ENCODE data around the gene SLC35C1.

The SLC35C1 gene

DNA sequence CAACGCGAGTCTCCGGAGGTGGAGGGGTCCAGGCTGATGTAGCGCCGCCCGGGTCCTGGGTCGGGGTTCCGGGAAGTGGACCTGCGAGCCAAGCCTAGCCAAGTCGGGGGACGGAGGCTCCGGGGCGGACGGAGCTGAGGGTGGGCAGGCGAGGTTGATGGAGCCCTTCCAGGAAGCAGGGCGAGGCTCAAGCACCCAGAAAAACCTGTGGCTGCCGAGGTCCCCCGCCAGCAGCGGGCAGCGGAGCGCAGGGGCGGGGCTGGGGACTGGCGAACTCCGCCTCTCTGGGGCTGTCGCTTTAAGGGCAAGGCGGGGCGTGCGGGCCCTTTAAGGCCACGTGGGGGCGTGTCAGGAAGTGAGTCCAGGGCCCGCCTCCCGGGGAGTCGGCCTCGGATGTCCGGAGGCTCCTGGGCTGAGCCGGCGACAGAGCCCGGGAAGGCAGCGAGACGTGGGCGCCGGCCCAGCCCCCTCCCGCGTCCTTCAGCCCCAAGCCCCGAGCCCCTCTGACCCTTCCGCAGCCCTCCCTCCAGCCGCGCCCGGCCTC is at the start of gene SLC35C1:
TSS of gene SLC35C1 (plus strand) at position 389 of the 544 bp plus-strand sequence. CDS start 653 bp downstream, outside the sequence.
- DNase-seq = peak; percentile 95

DNA sequence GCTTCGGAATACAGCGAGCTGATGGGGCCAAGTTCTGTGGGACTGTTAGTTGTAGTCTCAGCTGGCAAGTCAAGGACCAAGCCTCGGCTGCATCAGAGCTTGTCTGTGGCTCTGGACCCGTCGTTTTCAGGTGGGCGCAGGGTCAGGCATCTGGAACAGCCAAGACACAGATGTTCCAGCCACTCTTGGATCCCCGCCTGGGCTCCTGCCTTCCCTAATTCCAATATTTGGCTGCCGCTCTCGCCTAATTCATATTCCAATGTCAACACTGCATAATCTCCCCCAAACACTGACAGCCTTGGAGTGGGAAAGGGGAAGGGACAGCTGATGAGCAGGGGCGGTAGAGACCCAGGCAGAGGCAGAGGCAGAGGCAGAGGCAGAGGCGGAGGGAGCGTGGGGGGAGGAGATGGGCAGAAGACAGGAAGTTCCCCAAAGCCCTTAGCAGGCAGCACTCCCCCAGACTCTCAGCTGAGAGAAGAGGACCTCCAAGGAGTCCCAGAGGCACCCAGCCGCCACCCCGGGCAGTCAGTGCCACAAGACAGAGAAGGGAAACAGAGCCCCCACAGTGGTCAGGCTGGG is 49.6 kb upstream of the SLC35C1 start:
- DNase-seq = no peak

DNA sequence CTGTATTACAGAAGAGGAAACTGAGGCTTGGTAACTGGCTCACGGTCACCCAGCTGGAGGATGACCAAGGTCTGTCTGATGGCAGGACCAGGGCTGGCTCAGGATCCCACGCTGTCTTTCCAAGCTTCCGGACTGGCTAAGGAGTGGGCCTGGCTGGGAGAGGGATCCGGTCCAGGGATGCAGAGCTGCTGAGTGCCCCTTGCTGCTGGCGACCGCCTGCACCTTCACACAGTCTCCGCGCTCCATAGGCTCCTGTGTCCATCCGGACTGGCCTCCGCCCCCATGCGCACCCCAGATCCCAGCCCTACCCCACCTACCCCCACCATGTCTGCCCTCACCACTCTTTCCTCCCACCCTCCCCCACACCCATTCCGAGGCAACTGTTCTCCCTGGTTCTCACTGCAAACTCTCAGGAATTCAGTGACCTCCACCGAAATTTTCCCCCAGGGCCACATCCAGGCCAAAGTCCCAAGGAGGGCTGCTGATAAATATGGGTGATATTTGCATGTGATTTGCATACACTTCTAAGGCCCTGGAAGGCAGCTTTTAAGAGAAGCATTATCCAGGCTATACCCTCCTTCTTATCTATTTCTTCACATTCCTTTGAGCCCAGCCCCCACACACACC is 48.5 kb upstream of the SLC35C1 start:
- DNase-seq = peak; percentile 4

DNA sequence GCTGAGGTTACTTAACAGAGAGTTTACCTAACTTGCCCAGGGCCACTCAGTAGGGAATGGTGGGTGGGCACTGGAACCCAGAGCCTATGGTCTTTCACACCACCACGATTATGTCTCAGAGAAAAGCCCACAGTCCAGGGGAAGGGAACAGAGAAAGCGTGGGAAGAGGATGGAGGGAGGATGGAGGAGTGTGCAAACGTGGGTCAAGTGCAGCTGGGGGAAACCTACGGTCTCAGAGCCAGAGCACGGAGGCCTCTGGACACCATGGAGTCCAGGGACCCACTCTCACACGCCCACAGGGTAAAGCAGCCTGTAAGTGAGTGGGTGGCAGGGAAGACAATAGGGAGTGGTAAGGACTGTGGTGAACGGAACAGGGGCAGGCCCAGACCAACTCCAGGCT is 47.3 kb upstream of the SLC35C1 start:
- no peak for DNase-seq

DNA sequence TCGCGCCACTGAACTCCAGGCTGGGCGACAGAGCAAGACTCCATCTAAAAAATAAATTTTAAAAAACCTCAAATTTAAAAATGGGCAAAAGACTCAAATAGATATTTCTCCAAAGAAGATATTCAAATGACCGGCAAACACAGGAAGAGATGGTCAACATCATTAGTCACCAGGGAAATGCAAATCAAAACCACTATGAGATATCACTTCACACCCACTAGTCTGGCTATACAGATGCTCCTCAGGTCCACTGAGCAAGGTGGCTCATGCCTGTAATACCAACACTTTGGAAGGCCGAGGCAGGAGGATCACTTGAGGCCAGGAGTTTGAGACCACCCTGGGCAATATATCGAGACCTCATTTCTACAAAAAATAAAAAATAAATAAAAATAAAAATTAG is 43.3 kb upstream of the SLC35C1 start:
- no peak for DNase-seq

DNA sequence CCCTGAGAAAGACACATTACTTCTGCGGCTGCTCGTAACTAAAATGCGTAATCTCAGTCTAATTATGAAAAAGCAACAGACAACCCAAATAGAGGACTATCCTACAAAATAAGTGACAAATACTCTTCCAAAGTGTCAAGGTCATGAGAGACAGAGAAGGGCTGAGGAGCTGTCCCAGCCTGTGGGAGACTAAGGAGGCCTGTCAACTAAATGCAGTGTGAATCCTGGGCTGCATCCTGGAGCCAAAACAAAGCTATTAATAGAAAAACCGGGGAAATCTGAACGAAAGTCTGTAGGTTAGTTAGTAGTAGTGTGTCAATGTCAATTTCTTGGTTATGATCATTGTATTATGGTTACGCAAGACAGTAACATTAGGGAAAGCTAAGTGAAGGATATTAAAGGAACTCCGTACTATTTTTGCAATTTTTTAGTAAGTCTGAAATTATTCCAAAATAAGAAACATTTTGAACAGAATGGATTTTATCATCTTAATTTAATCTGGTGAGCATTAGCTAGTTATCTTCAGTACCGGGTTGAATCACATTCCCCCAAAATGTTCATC is 39.8 kb upstream of the SLC35C1 start:
- DNase-seq = no peak

DNA sequence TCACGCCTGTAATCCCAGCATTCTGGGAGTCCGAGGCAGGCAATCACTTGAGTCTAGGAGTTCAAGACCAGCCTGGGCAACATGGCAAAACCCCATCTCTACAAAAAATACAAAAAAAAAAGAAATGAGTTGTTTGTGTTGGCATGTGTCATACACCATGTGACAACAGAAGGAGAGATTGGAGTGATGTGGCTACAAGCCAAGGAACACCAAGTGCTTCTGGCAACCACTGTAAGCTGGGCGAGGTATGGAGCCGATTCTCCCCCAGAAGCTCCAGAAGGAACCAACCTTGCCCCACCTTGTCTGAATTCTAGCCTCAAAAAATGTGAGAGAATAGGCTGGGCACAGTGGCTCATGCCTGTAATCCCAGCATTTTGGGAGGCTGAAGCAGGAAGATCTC is 39.1 kb upstream of the SLC35C1 start:
- DNase-seq = peak; percentile 15

DNA sequence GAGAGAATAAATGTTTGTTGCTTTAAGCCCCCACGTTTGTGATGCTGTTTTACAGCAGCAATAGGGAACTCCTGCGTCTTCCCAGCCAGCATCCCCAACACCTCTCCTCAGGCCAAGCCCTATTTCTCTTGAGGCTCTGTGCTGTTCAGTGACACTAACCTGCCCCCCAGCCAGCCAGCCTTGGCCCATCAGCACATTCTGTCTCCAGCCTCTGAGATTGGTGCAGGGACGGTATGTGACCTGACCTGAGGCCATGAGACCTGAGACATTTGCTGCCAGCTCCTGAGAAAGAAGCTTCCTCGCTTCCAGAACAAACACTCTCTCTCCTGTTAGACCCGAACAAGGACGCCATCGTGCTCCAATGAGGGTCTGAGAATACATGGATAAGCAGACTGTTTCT is 38.5 kb upstream of the SLC35C1 start:
- DNase-seq = no peak

DNA sequence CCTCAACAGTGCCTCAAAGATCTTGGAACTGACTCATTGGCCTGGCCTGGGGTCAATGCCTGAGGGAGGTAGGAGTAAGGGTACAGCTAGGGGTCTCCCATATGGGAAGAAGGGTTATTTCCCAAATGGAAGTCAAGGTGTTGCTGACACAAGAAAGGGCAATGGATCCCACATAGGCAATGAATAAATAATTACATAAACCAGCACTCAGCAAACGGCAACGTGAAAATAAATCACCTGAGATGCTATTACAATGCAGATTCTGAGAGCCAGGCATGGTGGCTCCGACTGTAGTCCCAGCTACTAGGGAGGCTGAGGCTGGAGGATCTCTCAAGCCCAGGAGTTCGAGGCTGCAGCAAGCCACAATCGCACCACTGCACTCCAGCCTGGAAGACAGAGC is 36.5 kb upstream of the SLC35C1 start:
- no peak for DNase-seq

DNA sequence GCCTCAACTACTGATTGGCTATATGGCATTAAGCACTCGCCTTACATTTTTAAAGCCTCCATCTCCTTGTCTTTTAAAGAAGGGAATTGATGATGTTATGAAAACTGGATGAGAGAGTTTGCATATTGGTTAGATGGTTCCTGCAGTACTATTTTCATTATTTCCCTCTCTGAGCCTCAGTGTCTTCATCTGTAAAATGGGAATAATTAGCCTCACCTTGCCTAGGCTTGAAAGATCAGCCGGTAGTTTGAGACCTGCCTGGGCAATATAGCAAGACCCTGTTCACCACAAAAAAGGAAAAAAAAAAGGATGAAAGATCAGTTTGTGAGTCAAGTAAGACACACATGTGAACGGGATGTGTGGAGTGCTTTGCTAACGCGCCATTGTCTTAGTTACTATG is 35.0 kb upstream of the SLC35C1 start:
- no peak for DNase-seq

DNA sequence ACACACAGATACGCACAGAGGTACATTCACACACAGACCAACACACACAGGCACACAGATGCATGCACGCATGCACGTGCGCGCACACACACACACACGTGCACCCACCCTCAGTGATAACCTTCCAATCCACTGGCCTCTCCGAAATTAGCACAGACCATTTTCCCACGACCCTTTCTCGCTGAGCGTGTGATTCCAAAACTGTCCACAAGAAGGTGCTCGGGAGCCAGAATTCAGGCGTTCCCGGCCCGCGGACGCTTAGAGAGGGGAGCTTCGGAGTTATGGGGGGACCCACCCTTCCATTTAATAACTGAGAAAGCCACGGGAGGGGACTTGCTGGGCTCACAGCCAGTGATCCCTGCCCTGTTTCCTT is 33.8 kb upstream of the SLC35C1 start:
- DNase-seq = peak; percentile 65

DNA sequence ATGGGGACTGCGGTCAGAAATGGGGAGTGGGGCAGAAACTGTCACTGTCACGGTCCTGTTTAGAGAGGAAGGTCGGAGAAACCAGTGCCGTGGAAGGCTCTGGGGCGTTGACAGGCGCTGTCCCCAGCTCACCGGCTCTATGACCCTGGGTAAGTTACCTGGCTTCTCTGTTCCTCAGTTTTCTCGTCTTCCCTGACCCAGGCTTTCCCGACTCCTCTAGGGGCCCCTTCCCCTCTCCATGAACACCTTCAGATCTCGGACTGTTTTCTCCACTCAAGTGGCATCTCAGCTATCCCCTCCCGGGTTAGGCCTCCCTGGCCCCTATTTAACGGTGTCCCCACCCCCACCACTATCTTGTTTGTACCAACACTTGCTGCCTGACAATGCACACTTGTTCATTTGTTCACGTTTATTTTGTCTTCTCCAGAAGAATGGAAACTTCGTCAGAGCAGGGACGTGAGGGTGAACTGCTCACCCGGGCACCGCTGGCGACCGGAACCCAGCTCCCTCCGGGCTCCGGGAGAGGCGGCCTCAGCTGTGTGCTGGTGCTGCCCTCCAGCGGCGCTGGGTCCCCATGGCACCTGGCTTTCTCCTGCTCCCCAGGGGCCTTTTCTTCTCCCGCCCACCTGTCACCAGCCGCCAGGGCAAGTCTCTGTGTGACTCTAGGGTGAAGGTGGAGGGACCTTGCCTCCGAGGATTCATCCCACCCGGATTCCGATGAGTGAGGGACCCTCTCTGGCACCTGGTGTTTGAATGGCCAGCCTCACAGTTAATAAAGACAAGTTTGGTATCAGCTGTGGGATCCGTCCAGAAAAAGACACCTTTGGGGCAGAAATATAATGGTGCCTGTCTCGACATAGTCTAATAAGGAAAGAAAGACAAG is 33.1 kb upstream of the SLC35C1 start:
- peak; percentile 73 for DNase-seq

DNA sequence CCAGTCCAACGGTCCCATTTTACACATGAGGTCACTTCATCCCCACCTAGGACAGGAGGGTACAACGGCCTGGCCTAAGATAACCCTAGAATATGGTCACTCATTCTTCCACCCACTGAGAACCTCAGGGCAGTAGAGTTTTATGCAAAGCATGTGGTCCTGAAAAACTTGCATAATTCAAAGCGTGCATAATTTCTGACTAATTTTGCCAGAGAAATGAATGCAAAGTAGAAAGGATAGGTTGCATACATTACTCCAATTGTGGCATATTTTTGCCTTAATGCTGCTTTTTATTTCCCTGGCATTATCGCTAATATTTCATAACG is 32.5 kb upstream of the SLC35C1 start:
- DNase-seq = no peak

DNA sequence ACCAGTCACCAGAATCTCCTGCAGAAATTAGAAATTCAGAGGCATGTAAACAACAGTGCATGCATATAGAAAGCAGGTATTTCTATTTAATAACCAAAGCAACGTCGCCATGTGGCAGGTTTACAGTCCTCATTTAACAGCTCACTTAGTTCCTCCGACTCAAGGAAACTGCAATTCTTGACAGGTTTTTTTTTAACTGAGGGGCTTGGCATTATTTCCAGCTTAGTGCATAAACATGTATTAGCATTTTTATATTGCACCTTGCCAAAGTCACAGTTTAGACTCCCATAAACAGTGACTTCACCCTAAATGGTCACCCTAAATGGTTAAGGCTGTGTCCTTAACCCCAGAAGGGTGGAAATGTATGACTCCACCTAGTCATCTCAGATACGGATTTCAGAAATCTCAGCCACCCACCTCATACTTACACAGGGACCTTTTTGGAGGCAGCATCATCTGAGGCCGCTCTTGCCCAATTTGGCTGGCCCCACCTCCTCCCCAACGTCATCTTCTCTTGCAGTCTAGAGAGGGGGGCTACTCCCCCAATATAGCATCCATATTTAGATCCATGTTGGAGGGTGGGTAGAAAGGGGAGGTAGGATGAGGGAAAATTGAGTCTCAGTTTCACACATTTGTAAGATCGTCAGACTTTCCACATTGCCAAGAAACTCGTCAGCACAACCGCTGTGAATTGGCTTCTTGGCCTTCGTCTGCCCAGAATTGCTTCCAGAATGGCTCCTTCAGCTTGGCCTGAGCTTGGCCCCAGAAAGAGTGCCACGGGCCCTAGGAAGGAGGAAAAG is 31.8 kb upstream of the SLC35C1 start:
- no peak for DNase-seq

DNA sequence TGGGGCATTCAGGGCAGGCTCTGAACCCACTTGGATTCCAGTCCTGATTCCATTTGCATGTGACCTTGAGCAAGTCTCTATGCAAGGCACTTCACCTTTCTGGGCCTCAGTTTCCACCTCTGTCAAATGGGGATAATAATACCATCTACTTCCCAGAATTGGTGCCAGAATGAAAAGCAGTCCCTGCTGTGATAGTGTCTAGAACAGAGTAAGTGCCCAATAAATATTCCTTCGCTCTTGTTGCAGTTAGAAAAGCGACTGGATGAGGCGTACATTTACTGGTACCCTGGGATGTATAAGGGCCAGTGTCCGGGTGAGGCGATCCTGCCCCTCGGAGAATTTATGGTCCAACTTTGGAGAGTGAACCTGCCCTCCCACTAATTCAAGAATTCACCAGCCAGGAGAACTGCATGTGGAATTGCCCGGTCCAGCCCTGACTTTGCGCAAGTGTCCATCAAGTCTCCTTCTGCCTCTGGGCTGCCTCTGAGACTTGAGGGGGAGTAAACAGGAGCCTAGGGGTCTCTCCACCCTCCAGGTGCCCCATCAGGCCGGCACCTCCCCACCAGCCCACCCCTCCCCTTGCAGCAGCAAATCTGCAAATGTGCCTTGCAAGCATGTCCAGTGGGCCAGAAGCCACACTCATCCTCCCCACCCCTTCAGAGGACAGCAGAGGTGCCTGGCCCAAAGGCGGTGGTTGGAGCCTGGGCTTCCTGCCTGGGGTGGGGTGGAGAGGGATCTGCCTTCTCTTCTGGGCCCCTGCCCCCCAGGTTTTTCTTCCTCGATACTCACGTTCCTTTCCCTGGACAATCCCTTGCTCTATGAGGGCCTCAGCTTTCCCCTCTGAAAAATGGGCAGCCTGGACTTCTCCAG is 30.9 kb upstream of the SLC35C1 start:
- no peak for DNase-seq

DNA sequence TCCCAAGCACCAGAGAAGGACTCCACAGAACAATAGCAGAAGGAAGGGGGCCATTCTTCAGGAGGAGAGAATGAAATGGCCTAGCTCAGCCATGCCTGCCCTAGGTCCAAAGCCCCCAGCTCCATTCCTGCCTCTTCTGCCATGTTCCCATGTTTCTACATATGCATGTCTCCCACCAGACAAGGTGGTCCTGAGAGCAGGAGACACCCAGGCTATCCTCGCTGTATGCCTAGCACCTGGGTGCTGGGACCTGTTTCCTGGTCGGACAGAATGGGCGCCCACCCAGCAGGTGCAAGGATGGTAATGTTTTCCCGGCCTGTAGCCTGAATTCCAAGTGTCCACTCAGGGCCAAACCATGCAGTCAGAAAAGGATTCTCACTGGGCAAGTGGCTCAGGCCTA is 30.2 kb upstream of the SLC35C1 start:
- no peak for DNase-seq

DNA sequence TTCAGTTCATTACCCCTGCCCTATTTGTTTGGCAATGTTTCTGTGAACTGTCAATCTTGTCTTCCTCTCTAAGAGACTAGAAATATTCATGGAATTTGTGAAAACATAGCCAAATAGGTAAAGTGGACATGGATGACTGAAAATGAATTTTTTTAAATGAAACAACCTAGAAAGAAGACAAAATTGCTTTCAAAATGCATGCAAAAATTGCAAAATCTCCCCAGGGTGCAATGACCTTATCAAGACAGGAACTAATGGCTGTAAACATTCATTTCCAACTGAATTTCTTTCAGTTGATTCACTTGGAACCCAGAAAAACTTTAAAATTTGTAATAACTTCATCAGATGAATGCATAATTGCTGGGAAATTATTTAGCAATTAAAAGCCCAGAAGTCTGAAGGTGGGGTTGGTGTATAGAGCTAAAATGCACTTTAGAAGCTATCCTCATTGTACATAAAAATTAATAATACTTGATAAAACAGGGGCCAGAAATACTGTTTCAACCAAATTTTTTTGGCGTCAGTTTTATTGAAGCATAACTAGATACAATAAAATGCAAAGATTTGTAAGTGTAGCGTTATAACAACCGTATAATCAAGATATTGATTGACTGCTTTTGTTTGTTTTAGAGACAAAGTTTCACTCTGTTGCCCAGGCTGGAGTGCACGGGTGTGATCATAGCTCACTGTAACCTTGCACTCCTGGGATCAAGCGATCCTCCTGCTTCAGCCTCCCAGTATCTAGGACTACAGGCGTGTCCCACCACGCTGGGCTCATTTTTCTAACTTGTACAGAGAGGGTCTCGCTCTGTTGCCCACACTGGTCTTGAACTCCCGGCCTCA is 27.6 kb upstream of the SLC35C1 start:
- DNase-seq = no peak

DNA sequence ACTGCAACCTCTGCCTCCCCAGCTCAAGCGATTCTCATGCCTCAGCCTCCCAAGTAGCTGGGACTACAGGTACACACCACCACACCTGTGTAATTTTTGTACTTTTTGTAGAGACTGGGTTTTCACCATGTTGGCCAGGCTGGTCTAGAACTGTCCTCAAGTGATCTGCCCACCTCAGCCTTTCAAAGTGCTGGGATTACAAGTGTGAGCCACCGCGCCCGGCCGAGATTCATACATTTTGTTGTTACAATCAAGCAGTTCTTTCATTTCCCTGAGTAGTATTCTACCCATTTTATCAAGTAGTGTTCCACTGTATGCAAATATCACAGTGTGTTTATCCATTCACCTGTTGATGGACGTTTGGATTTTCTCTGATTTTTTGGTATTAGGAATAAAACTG is 26.6 kb upstream of the SLC35C1 start:
- DNase-seq = no peak

DNA sequence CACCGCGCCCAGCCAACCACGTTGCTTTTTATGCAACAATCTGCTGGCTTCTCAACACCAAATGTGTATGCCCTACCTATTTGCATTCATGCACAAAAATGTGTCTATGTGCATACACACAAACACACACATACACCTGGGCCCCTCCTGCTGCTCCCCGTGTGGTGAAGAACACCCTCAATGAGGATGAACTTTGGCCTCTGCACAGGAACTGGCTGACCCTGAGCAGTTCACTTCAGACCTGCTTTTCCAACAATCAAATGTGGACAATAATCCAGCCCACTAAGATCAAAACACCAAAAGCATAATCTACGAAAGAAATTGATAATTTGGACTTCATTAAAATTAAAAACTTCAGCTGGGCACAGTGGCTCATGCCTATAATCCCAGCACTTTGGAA is 25.3 kb upstream of the SLC35C1 start:
- no peak for DNase-seq

DNA sequence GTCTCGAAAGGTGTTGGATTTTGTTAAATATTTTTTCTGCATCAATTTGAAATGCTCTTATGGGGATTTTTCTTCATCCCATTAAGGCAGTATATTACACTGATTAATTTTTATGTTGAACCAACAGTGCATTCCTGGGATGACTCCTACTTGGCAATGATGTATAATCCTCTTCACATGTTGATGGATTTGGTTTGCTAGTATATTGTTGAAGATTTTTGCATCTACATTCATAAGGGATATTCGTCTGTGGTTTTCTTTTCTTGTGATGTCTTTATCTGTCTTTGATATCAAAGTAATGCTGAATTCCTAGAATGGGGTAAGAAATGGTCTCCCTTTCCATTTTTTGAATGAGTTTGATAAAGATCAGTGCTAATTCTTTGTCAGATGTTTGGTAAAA is 18.7 kb upstream of the SLC35C1 start:
- DNase-seq = no peak

DNA sequence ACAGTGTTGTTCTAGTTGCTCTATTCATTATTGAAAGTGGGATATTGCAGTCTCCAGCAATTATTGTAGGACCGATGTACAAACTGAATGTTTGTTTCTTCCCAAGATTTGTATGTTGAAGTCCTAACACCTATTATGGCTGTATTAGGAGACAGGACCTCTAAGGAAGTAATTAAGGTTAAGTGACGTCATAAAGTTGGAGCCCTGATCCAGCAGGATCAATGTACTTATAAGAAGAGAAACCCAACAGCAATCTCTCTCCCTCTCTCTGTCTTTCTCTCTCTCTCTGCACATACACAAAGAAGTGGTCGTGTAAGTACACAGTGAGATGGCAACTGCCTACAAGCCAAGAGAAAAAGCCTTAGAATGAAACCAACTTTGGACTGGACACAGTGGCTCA is 16.1 kb upstream of the SLC35C1 start:
- DNase-seq = no peak
